Hematopoietic multipotent progenitor cell treated with erythropoietin and hydrocortisone succinate and interleukin-3 and kit ligand, for 4 days (in vitro differentiated cells): ENCODE measurements around the gene AEN.
A peak's percentile ranks its signal among the peaks of the same experiment; 100 is the strongest.
"Not testable (repeated sequence)": the region's sequence is repeated elsewhere in the genome, so short reads cannot be mapped to it uniquely, and the experiment has no call there.

Source experiments
- DNase-seq: peaks from one replicate; pipeline ENCODE4 v3.0.0-alpha.2; 2015

Gene AEN

GRCh38 chr15:88615303-88616107 is 5.6 kb upstream of the AEN start:
- DNase-seq: no peak

GRCh38 chr15:88616240-88616639 is 4.9 kb upstream of the AEN start:
- no peak for DNase-seq

- DNase-seq: no peak
Observed at GRCh38 chr15:88617031-88617722, 4.0 kb upstream of the AEN start.

GRCh38 chr15:88617790-88618189 is 3.4 kb upstream of the AEN start:
- no peak for DNase-seq

GRCh38 chr15:88618686-88619085 is 2.5 kb upstream of the AEN start:
- DNase-seq: no peak

GRCh38 chr15:88619796-88620195 is 1.3 kb upstream of the AEN start:
- no peak for DNase-seq

GRCh38 chr15:88621789-88622604 is 857 bp downstream of the AEN start:
- peak; percentile 80 for DNase-seq

- no peak for DNase-seq
Observed at GRCh38 chr15:88622605-88622975, 1.4 kb downstream of the AEN start.

- no peak for DNase-seq
Observed at GRCh38 chr15:88623061-88623460, 1.9 kb downstream of the AEN start.

- DNase-seq: no peak
Observed at GRCh38 chr15:88623632-88624031, 2.5 kb downstream of the AEN start.

GRCh38 chr15:88624156-88624970 is 3.2 kb downstream of the AEN start:
- peak; percentile 76 for DNase-seq

- no peak for DNase-seq
Observed at GRCh38 chr15:88624971-88625490, 3.9 kb downstream of the AEN start.

- DNase-seq: no peak
Observed at GRCh38 chr15:88625943-88626741, 5.0 kb downstream of the AEN start.

- no peak for DNase-seq
Observed at GRCh38 chr15:88627463-88627862, 6.3 kb downstream of the AEN start.

- peak; percentile 90 for DNase-seq
Observed at GRCh38 chr15:88628018-88628654, 7.0 kb downstream of the AEN start.

- no peak for DNase-seq
Observed at GRCh38 chr15:88629071-88629470, 7.9 kb downstream of the AEN start.

GRCh38 chr15:88630141-88630721 is 9.1 kb downstream of the AEN start:
- DNase-seq: no peak

- DNase-seq: no peak
Observed at GRCh38 chr15:88630798-88631463, 9.8 kb downstream of the AEN start.

GRCh38 chr15:88631464-88632028 is 10.4 kb downstream of the AEN start:
- no peak for DNase-seq

- DNase-seq: not testable (repeated sequence)
Observed at GRCh38 chr15:88632797-88633196, 11.7 kb downstream of the AEN start.
